ENCODE data around the gene RAC3.

RAC3 gene

GRCh38 chr17:82022310-82022980 is 9.0 kb upstream of the RAC3 start, which contains the start of gene CENPX:
Gene CENPX, minus strand, starts transcription at chr17:82022878. Its CDS starts 17 bp downstream, at chr17:82022861.
- in situ Hi-C loops (cut with HindIII; ENCODE audit: low sequenced_read_pairs) = no loop called here

GRCh38 chr17:82022981-82023446 is 8.5 kb upstream of the RAC3 start, which contains the start of gene LRRC45:
Gene LRRC45, plus strand, starts transcription at chr17:82023305. Its CDS starts 339 bp downstream, at chr17:82023644.
- in situ Hi-C loops (cut with HindIII; ENCODE audit: low sequenced_read_pairs) = no loop called here

- in situ Hi-C loops (cut with HindIII; ENCODE audit: low sequenced_read_pairs) = no loop called here
Measured at GRCh38 chr17:82023447-82024241, 7.8 kb upstream of the RAC3 start.

GRCh38 chr17:82024859-82025258 is 6.6 kb upstream of the RAC3 start:
- in situ Hi-C loops (cut with HindIII; ENCODE audit: low sequenced_read_pairs) = no loop called here

GRCh38 chr17:82025401-82026107 is 5.9 kb upstream of the RAC3 start:
- in situ Hi-C loops (cut with HindIII; ENCODE audit: low sequenced_read_pairs) = no loop called here

DNA sequence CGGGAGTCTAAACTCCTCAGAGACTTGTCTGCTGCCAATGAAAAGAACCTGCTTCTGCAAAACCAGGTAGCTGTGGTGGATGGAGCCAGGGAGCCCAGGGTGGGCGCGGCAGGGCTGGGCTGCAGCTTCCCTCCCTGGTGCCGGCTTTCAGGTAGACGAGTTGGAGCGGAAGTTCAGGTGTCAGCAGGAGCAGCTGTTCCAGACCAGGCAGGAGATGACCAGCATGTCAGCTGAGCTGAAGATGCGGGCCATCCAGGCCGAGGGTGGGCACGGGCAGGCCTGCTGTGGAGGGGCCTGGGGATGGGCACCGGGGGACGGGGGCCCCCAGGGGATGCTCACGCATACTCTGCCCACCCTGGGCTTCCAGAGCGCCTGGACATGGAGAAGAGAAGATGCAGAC is 3.2 kb upstream of the RAC3 start:
- in situ Hi-C loops (cut with HindIII; ENCODE audit: low sequenced_read_pairs) = no loop called here

- in situ Hi-C loops (cut with HindIII; ENCODE audit: low sequenced_read_pairs) = no loop called here
Measured at GRCh38 chr17:82028966-82029365, 2.5 kb upstream of the RAC3 start.

- in situ Hi-C loops (cut with HindIII; ENCODE audit: low sequenced_read_pairs) = no loop called here
Measured at GRCh38 chr17:82029391-82029790, 2.1 kb upstream of the RAC3 start.

GRCh38 chr17:82029990-82030469 is 1.4 kb upstream of the RAC3 start:
- in situ Hi-C loops (cut with HindIII; ENCODE audit: low sequenced_read_pairs) = no loop called here

DNA sequence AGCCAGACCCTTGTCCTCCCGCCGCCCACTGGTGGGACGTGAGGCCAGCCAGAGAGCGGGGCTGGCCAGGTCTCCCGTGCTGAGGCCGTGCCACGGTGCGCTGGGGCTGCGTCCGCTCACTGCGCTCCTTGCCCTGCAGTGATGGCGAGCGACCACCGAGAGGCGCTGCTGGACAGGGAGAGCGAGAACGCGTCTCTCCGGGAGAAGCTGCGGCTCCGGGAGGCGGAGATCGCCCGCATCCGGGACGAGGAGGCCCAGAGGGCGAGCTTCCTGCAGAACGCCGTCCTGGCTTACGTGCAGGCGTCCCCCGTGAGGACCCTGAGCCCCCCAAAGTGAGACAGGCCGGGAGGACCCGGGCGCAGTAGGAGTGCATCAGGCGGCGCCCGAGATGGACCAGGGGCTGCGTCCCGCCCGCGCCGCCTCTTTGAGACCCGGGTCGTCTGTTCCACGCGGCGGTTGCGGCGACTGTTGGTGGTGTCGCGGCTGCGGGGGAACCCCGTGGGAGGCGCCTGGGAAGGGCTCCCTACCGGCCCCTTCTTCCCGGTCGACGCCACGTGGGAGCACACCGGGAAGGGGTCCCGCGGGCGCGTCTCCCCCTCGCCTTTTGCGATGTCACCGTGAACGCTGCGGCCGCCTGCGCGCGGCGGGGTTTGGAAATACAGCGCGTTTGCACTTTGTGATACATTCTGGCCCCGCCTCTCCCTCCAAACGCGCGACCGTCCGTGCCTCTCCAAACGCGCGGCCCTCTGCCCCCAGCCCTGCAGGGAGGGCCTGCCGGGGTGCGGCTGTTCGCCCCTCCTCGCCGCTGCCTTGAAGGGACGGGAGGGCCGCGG is 792 bp upstream of the RAC3 start:
- in situ Hi-C loops (cut with HindIII; ENCODE audit: low sequenced_read_pairs) = no loop called here

GRCh38 chr17:82031885-82032627 is 578 bp downstream of the RAC3 start:
- in situ Hi-C loops (cut with HindIII; ENCODE audit: low sequenced_read_pairs) = no loop called here

GRCh38 chr17:82033359-82034085 is 2.0 kb downstream of the RAC3 start:
- in situ Hi-C loops (cut with HindIII; ENCODE audit: low sequenced_read_pairs) = no loop called here

DNA sequence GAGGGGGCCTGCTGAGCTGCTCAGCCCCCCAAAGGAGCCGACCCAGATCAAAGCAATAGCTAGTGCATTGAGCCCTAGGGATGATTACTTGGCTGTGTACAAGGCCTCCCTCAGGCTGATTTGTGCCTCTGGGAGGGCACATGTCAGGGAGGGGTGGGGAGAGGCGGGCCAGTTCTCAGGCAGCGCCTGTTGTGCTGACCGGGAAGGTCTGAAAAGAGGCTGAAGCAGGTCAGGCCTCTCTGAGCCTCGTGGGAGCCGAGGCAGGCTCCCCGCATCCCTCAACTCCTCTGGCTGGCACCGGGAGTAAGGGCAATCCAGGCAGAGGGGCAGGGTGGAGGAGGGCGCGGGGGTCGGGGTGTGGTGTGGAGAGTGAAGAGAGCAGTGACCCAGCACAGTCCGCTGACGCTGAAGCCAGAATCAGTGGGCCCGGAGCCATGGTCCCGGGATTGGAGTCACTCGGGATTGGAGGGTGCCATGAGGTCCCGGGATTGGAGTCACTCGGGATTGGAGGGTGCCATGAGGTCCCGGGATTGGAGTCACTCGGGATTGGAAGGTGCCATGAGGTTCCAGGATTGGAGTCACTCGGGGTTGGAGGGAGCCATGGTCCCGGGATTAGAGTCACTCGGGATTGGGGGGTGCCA is 3.0 kb downstream of the RAC3 start:
- in situ Hi-C loops (cut with HindIII; ENCODE audit: low sequenced_read_pairs) = no loop called here

GRCh38 chr17:82035488-82035887 is 4.0 kb downstream of the RAC3 start:
- in situ Hi-C loops (cut with HindIII; ENCODE audit: low sequenced_read_pairs) = no loop called here

DNA sequence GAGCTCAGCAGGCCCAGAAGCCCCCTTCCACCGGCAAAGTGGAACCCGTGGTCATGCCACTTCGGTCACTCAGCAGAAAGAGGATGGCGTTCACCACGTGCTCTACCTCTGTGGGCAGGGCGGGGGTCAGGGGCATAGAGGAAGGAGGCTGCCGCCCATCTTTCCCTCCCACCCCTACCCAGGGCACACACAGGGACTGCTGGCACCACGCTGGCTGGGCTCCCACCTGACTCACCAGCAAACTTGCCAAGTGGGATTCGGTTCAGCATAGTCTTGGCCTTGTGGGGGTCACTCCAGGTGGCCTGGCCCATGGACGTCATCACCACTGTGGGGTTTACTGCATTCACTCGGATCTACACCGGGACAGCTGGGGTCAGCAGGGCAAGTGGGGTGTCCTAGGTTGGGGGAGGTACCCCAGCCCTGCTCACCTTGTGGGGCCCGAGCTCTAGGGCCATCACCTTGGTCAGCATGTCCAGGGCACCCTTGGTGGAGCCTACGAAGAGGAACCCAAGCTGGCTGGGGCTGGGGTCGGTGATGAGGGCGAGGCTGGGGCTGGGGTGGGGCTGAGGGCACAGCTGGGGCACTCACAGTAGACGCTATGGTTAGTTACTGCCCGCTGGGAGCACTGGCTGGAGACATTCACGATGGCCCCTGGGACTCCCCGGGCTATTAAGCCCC is 4.6 kb downstream of the RAC3 start:
- in situ Hi-C loops (cut with HindIII; ENCODE audit: low sequenced_read_pairs) = no loop called here

- in situ Hi-C loops (cut with HindIII; ENCODE audit: low sequenced_read_pairs) = no loop called here
Measured at GRCh38 chr17:82036634-82037091, 5.2 kb downstream of the RAC3 start.

GRCh38 chr17:82037092-82037888 is 5.8 kb downstream of the RAC3 start, which contains the start of gene DCXR:
Gene DCXR, minus strand, starts transcription at chr17:82037697. Its CDS starts 15 bp downstream, at chr17:82037682.
- in situ Hi-C loops (cut with HindIII; ENCODE audit: low sequenced_read_pairs) = no loop called here
